Coronary artery (tissue), 2 donors: ENCODE results near the gene BATF.

Source experiments
- DNase-seq: peaks from one replicate; pipeline ENCODE4 v3.0.0-alpha.2; 2017; ENCODE audit warnings: low spot score
- H3K27ac ChIP-seq, 2 donors: fragments of 200-600 bp; sonication (generic); one replicate each; pipeline ENCODE4 v1.5.1; 2016 to 2019
- H3K4me3 ChIP-seq: fragments of 200-600 bp; sonication (generic); 2 replicates; pipeline ENCODE4 v1.5.1; 2016; ENCODE audit warnings: mild to moderate bottlenecking, moderate library complexity
- CTCF ChIP-seq: fragments of 200-600 bp; sonication (generic); IDR thresholded peaks from one replicate; pipeline ENCODE4 v1.5.1; 2019; ENCODE audit warnings: antibody characterized with exemption

Gene BATF

GRCh38 chr14:75514673-75515628 lies 7.3 kb upstream of the BATF start:
- TF ChIP-seq CTCF, result no peak
- Histone ChIP-seq H3K27ac (peak overlapping the region in 1 of 2 donors; percentile 37), H3K4me3 (peak overlapping the region; percentile 57)
- no peak for DNase-seq

DNA sequence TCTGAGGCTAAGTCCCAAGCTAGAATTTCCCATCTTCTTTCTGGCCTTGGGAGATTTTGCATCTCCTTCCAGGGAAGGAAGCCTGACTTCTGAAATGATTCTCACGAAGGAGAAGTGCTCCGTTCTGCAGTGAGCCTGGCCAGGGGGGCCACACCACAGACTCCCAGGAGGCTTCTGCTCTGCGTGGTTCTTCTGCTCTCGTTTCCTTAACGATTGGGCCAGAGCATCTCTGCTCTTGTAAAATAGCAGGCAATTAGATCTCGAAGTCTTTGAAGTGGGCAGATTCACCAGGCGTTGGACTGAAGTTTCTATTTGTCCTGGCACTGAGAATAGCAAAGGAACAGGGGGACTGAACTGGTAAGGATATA lies 6.7 kb upstream of the BATF start:
- Histone ChIP-seq H3K27ac (no peak overlapping the region), H3K4me3 (peak overlapping the region; percentile 57)
- no peak for TF ChIP-seq CTCF
- no peak for DNase-seq

DNA sequence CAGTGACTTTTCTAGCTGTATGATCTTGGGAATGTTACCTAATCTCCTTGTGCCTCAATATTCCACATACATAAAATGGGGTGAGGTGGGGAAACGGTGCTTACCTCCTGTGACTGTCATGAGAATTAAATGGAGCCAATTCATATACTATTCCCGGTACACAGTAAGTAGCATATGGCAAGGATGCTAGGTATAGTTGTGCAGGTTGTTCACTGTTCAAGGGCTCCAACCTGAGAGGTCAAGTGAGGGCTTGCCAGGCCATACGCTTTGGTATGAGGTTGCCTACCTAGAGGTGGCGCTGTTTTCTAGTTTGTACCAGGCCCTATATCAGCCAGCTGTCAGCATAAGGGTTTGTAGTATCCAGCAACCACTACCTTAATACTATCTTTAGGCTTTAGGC lies 3.6 kb upstream of the BATF start:
- Histone ChIP-seq H3K27ac (no peak overlapping the region), H3K4me3 (no peak overlapping the region)
- DNase-seq, result no peak
- no peak for TF ChIP-seq CTCF

DNA sequence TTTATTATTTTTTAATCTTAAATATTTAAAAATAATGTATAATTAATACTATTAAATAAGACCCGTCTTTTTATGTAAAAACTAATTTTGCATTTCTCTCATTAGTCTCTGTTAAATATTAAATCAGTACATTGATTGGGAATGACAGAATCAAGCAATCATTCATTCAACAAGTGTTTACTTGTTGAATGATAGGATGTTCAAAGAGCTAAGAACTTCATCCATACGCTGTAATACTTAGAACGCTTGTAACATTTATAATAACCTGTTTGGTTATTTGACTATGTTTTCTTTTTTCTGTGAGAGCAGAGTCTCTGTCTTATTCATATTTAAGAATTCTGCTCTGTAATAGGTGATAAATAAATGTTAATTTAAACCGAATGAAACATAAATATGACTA lies 2.9 kb upstream of the BATF start:
- DNase-seq, result no peak
- Histone ChIP-seq H3K27ac (no peak overlapping the region), H3K4me3 (no peak overlapping the region)
- no peak for TF ChIP-seq CTCF

GRCh38 chr14:75519826-75520728 lies 2.2 kb upstream of the BATF start:
- Histone ChIP-seq H3K4me3 (no peak overlapping the region), H3K27ac (no peak overlapping the region)
- no peak for TF ChIP-seq CTCF
- DNase-seq, result no peak

- Histone ChIP-seq H3K27ac (no peak overlapping the region), H3K4me3 (no peak overlapping the region)
- no peak for TF ChIP-seq CTCF
- no peak for DNase-seq
Observed at GRCh38 chr14:75520852-75521251, 1.4 kb upstream of the BATF start.
